ENCODE results near the gene CORO1A. TPM values are rescaled to one million over a fixed set of nuclear protein-coding genes. Genes with fewer than 3 reads are reported as not detected.
A peak's percentile ranks its signal among the peaks of the same experiment; 100 is the strongest.
"Not testable (repeated sequence)": the region's sequence is repeated elsewhere in the genome, so short reads cannot be mapped to it uniquely, and the experiment has no call there.

The CORO1A gene
- total RNA-seq, 5 donors from 2014 or later (not counting 1 experiment from before 2014, with no cell fraction given): 708 to 1,286 (median 987) TPM

DNA sequence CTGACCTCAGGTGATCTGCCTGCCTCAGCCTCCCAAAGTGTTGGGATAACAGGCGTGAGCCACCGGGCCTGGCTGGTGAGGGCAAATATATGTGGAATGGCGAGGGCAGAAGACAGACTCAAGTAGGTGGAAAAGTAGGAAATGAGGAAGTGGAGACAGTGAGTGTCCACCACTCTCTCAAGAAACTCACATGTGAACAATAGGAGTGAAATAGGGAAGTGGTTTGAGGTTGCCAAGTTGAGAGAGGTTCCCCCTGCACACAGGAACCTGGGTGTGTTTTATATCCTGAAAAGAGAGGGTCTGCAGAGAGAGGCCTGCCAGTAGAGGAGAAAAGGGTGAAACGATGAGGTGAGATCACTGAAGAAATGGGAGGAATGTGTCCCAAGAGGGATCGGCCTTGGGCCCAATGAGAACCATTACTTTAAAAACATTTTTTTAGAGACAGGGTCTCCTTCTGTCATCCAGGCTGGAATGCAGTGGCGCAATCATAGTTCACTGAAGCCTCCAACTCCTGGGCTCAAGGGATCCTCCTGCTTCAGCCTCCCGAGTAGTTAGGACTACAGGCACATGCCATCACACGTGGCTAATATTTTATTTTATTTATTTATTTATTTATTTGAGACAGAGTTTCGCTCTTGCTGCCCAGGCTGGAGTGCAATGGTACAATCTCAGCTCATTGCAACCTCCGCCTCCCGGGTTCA lies 17.1 kb upstream of the CORO1A start:
- no peaks in the 10 kb centered on the region for H3K9me3 Mint-ChIP-seq
- no peaks in the 10 kb centered on the region for H3K36me3 ChIP-seq (ENCODE audit: control insufficient read depth in 2 of 2, extremely low read depth in 1 of 2, insufficient read depth in 1 of 2, low read length in 1 of 2)
- POLR2A ChIA-PET: no interaction called here
- ATAC-seq (replicated peaks in 1 of 4) (peak; percentile 57 to 88 (median 68)), DNase-seq (peak in 4 of 35 experiments; percentile 7 to 32 (median 20))
- peaks cover 7 to 38% of the 10 kb centered on the region in 2 experiments for H3K4me1 ChIP-seq (ENCODE audit: control insufficient read depth in 1 of 2, extremely low read depth in 1 of 2, insufficient read depth in 2 of 2, low read length in 2 of 2)
- no peaks in the 10 kb centered on the region for H3K36me3 Mint-ChIP-seq
- no peaks in the 10 kb centered on the region for H3K27me3 Mint-ChIP-seq
- WGBS (ENCODE audit: insufficient coverage): 46% methylated on average over 3 of the region's 11 CpGs
- no peaks in the 10 kb centered on the region for H3K27me3 ChIP-seq (replicated peaks in 1 of 2; ENCODE audit: control insufficient read depth in 2 of 2, extremely low read depth in 1 of 2, insufficient read depth in 2 of 2, low read length in 1 of 2)
- H3K27ac Mint-ChIP-seq: peak overlapping the region; percentile 65 to 86
- H3K4me3 ChIP-seq (ENCODE audit: control insufficient read depth in 1 of 2, extremely low read depth in 1 of 2, low read length in 1 of 2): peak overlapping the region in 1 of 2 donors; percentile 32
- H3K4me3 Mint-ChIP-seq: peak overlapping the region in 2 of 3 donors; percentile 10 to 66
- H3K4me1 Mint-ChIP-seq: peaks cover 25 to 38% (median 34%) of the 10 kb centered on the region in 3 donors
- CTCF ChIA-PET: no interaction called here
- no peaks in the 10 kb centered on the region for H3K9me3 ChIP-seq
- no peak overlapping the region for H3K27ac ChIP-seq (ENCODE audit: low read length)

DNA sequence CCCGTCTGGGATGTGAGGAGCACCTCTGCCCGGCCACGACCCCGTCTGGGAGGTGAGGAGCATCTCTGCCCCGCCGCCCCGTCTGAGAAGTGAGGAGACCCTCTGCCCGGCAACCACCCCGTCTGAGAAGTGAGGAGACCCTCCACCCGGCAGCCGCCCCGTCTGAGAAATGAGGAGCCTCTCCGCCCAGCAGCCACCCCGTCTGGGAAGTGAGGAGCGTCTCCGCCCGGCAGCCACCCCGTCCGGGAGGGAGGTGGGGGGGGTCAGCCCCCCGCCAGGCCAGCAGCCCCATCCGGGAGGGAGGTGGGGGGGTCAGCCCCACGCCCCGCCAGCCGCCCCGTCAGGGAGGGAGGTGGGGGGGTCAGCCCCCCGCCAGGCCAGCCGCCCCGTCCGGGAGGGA lies 14.7 kb upstream of the CORO1A start:
- H3K36me3 ChIP-seq (ENCODE audit: control insufficient read depth in 2 of 2, extremely low read depth in 1 of 2, insufficient read depth in 1 of 2, low read length in 1 of 2); H3K9me3 ChIP-seq; H3K27me3 Mint-ChIP-seq; ATAC-seq (replicated peaks in 1 of 4); H3K27ac ChIP-seq (ENCODE audit: low read length); H3K4me3 Mint-ChIP-seq; H3K36me3 Mint-ChIP-seq; H3K27me3 ChIP-seq (replicated peaks in 1 of 2; ENCODE audit: control insufficient read depth in 2 of 2, extremely low read depth in 1 of 2, insufficient read depth in 2 of 2, low read length in 1 of 2); CTCF ChIA-PET; DNase-seq; H3K4me3 ChIP-seq (ENCODE audit: control insufficient read depth in 1 of 2, extremely low read depth in 1 of 2, low read length in 1 of 2); H3K27ac Mint-ChIP-seq; H3K9me3 Mint-ChIP-seq; POLR2A ChIA-PET: not testable (repeated sequence)
- peaks cover 20 to 31% (median 30%) of the 10 kb centered on the region in 3 donors for H3K4me1 Mint-ChIP-seq
- H3K4me1 ChIP-seq (ENCODE audit: control insufficient read depth in 1 of 2, extremely low read depth in 1 of 2, insufficient read depth in 2 of 2, low read length in 2 of 2): peaks cover 7 to 31% of the 10 kb centered on the region in 2 experiments
- no CpG with 5 or more reads among the region's 29 CpGs for WGBS (ENCODE audit: insufficient coverage)

DNA sequence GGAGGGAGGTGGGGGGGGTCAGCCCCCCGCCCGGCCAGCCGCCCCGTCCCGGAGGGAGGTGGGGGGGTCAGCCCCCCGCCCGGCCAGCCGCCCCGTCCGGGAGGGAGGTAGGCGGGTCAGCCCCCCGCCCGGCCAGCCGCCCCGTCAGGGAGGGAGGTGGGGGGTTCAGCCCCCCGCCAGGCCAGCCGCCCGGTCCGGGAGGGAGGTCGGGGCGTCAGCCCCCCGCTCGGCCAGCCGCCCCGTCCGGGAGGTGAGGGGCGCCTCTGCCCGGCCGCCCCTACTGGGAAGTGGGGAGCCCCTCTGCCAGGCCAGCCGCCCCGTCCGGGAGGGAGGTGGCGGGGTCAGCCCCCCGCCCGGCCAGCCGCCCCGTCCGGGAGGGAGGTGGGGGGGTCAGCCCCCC lies 14.0 kb upstream of the CORO1A start:
- CTCF ChIA-PET; H3K27me3 ChIP-seq (replicated peaks in 1 of 2; ENCODE audit: control insufficient read depth in 2 of 2, extremely low read depth in 1 of 2, insufficient read depth in 2 of 2, low read length in 1 of 2); H3K4me3 ChIP-seq (ENCODE audit: control insufficient read depth in 1 of 2, extremely low read depth in 1 of 2, low read length in 1 of 2); H3K4me3 Mint-ChIP-seq; H3K36me3 ChIP-seq (ENCODE audit: control insufficient read depth in 2 of 2, extremely low read depth in 1 of 2, insufficient read depth in 1 of 2, low read length in 1 of 2); H3K27ac Mint-ChIP-seq; H3K36me3 Mint-ChIP-seq; H3K9me3 ChIP-seq; ATAC-seq (replicated peaks in 1 of 4); H3K9me3 Mint-ChIP-seq; DNase-seq; H3K27me3 Mint-ChIP-seq; H3K27ac ChIP-seq (ENCODE audit: low read length); POLR2A ChIA-PET: not testable (repeated sequence)
- peaks cover 7 to 28% of the 10 kb centered on the region in 2 experiments for H3K4me1 ChIP-seq (ENCODE audit: control insufficient read depth in 1 of 2, extremely low read depth in 1 of 2, insufficient read depth in 2 of 2, low read length in 2 of 2)
- 97% methylated on average over 7 of the region's 38 CpGs for WGBS (ENCODE audit: insufficient coverage)
- peaks cover 20 to 30% (median 29%) of the 10 kb centered on the region in 3 donors for H3K4me1 Mint-ChIP-seq

DNA sequence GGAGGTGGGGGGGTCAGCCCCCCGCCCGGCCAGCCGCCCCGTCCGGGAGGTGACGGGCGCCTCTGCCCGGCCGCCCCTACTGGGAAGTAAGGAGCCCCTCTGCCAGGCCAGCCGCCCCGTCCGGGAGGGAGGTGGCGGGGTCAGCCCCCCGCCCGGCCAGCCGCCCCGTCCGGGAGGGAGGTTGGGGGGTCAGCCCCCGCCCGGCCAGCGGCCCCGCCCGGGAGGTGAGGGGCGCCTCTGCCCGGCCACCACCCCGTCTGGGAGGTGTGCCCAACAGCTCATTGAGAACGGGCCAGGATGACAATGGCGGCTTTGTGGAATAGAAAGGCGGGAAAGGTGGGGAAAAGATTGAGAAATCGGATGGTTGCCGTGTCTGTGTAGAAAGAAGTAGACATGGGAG lies 13.3 kb upstream of the CORO1A start:
- H3K27ac ChIP-seq (ENCODE audit: low read length); H3K36me3 ChIP-seq (ENCODE audit: control insufficient read depth in 2 of 2, extremely low read depth in 1 of 2, insufficient read depth in 1 of 2, low read length in 1 of 2); POLR2A ChIA-PET; CTCF ChIA-PET; H3K4me3 ChIP-seq (ENCODE audit: control insufficient read depth in 1 of 2, extremely low read depth in 1 of 2, low read length in 1 of 2); H3K27me3 Mint-ChIP-seq; H3K9me3 Mint-ChIP-seq; DNase-seq; H3K36me3 Mint-ChIP-seq; H3K4me3 Mint-ChIP-seq; H3K27me3 ChIP-seq (replicated peaks in 1 of 2; ENCODE audit: control insufficient read depth in 2 of 2, extremely low read depth in 1 of 2, insufficient read depth in 2 of 2, low read length in 1 of 2); ATAC-seq (replicated peaks in 1 of 4); H3K27ac Mint-ChIP-seq; H3K9me3 ChIP-seq: not testable (repeated sequence)
- H3K4me1 Mint-ChIP-seq: peaks cover 17 to 24% (median 24%) of the 10 kb centered on the region in 3 donors
- WGBS (ENCODE audit: insufficient coverage): no CpG with 5 or more reads among the region's 31 CpGs
- peaks cover 7 to 24% of the 10 kb centered on the region in 2 experiments for H3K4me1 ChIP-seq (ENCODE audit: control insufficient read depth in 1 of 2, extremely low read depth in 1 of 2, insufficient read depth in 2 of 2, low read length in 2 of 2)

DNA sequence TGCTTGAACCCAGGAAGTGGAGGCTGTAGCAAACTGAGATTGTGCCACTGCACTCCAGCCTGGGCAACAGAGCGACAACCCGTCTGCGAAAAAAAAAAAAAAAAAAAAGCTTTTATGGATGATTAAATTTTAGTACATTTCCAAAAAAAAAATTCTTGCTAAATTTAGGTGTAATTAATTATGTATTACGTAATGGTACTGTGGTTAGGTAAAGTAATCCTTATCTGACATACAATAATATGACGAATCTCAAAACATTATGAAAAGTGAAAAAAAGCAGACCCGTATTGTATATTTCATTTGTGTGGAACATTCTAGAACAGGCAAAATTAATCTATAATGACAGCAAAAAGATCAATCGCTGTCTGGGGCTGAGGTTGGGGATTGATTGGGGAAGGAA lies 10.3 kb upstream of the CORO1A start:
- ChIA-PET CTCF (no interaction called here), POLR2A (no interaction called here)
- Mint-ChIP-seq H3K4me1 (peaks cover 0 to 2% (median 0%) of the 10 kb centered on the region in 3 donors), H3K9me3 (no peaks in the 10 kb centered on the region), H3K4me3 (no peak overlapping the region), H3K36me3 (no peaks in the 10 kb centered on the region), H3K27ac (no peak overlapping the region), H3K27me3 (no peaks in the 10 kb centered on the region)
- Histone ChIP-seq H3K36me3 (ENCODE audit: control insufficient read depth in 2 of 2, extremely low read depth in 1 of 2, insufficient read depth in 1 of 2, low read length in 1 of 2) (no peaks in the 10 kb centered on the region), H3K9me3 (no peaks in the 10 kb centered on the region), H3K4me3 (ENCODE audit: control insufficient read depth in 1 of 2, extremely low read depth in 1 of 2, low read length in 1 of 2) (no peak overlapping the region), H3K27me3 (replicated peaks in 1 of 2; ENCODE audit: control insufficient read depth in 2 of 2, extremely low read depth in 1 of 2, insufficient read depth in 2 of 2, low read length in 1 of 2) (no peaks in the 10 kb centered on the region), H3K27ac (ENCODE audit: low read length) (no peak overlapping the region), H3K4me1 (ENCODE audit: control insufficient read depth in 1 of 2, extremely low read depth in 1 of 2, insufficient read depth in 2 of 2, low read length in 2 of 2) (no peaks in the 10 kb centered on the region)
- no CpG with 5 or more reads among the region's 7 CpGs for WGBS (ENCODE audit: insufficient coverage)
- no peak for DNase-seq
- ATAC-seq (replicated peaks in 1 of 4): no peak

DNA sequence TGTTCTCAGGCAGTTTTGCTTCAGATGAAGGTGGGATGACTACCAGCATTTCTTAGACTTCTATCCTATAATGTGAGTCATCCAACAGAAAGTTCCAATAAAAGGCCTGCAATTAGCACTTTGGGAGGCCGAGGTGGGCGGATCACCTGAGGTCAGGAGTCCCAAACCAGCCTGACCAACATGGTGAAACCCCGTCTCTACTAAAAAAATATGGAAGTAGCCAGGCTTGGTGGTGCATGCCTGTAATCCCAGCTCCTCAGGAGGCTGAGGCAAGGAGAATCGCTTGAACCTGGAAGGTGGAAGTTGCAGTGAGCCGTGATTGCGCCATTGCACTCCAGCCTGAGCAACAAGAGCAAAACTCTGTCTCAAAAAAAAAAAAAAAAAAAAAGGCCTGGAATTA lies 6.5 kb upstream of the CORO1A start:
- H3K4me3 Mint-ChIP-seq; H3K9me3 Mint-ChIP-seq; H3K27me3 Mint-ChIP-seq; H3K4me1 Mint-ChIP-seq; H3K4me3 ChIP-seq (ENCODE audit: control insufficient read depth in 1 of 2, extremely low read depth in 1 of 2, low read length in 1 of 2); H3K36me3 Mint-ChIP-seq; H3K27ac ChIP-seq (ENCODE audit: low read length); H3K36me3 ChIP-seq (ENCODE audit: control insufficient read depth in 2 of 2, extremely low read depth in 1 of 2, insufficient read depth in 1 of 2, low read length in 1 of 2); ATAC-seq (replicated peaks in 1 of 4); H3K27me3 ChIP-seq (replicated peaks in 1 of 2; ENCODE audit: control insufficient read depth in 2 of 2, extremely low read depth in 1 of 2, insufficient read depth in 2 of 2, low read length in 1 of 2); H3K27ac Mint-ChIP-seq; POLR2A ChIA-PET; CTCF ChIA-PET; H3K9me3 ChIP-seq; H3K4me1 ChIP-seq (ENCODE audit: control insufficient read depth in 1 of 2, extremely low read depth in 1 of 2, insufficient read depth in 2 of 2, low read length in 2 of 2); DNase-seq: not testable (repeated sequence)
- WGBS (ENCODE audit: insufficient coverage): 100% methylated on average over 4 of the region's 6 CpGs

All from T-cell (primary cell).